ENCODE results near the gene PRRC1.
"Not testable (repeated sequence)": the region's sequence is repeated elsewhere in the genome, so short reads cannot be mapped to it uniquely, and the experiment has no call there.

Gene PRRC1

DNA sequence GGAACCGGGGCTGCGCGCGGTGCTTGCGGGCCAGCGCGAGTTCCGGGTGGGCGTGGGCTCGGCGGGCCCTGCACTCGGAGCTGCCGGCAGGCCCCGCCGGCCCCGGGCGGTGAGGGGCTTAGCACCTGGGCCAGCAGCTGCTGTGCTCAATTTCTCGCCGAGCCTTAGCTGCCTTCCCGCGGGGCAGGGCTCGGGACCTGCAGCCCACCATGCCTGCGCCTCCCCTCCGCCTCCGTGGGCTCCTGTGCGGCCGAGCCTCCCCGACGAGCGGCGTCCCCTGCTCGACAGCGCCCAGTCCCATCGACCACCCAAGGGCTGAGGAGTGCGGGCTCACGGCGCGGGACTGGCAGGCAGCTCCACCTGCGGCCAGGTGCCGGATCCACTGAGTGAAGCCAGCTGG, 52.0 kb downstream of the PRRC1 start:
- in situ Hi-C loops (cut with HindIII; ENCODE audit: low pct_ligation_motif_present, low pct_unique_long_range_greater_than_20kb, low sequenced_read_pairs); DNase-seq: not testable (repeated sequence)

DNA sequence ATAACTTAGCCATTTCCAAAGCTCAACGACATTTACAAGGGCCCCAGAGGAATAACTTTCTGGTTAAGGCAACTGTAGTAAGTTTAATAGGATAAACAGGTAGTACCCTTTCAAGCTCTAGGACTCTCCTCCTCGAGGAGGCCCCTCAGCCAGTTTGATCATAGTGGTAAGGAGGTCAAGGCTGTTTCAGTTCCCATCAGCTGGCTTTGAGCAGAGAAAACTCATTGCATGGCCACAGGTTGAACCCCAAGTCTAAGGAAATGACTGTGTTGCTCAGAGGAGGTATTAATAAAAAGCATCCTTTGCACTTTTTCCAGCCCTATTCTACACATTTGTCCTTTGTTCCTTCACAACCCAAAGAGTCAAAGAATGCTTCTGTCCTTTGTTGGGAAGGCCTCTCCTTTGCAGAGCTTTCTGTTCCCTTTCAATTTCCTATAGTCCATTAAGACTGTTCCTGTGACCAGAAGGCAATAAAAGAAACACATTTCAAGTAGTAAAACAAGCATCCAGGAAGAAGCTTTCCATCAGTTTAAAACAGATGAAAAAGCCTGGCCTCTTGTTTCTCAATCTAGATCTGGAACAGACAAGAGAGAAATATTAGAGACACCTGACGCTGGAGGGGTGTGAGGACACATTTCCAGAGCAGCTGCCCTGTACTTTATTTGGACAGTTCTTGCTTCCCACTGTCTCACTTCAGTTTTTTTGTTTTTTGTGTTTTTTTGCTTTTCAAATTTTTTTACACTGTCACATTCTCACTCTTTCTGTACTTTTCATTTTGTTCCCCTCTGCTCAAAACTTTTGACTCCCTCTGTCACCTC, 54.1 kb downstream of the PRRC1 start:
- no peak for DNase-seq
- in situ Hi-C loops (cut with HindIII; ENCODE audit: low pct_ligation_motif_present, low pct_unique_long_range_greater_than_20kb, low sequenced_read_pairs), result no loop called here

DNA sequence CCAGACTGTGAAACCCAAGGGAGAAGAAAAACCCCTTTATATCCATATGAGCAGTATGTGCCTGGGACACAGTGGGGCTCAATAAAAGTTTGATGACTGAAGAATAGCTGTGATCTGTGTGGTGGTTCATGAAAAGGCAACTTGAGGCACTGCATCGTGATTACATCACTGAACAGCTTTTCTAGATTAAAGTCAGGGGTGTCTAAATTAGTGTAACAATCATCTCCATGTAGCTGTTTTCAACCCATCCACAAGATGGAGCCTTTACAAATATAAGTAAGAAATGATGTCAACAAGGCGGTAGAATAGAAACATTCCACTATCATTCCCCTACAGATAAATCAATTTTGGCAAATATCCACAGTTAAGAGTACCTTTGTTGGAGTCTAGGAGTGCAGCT, 55.5 kb downstream of the PRRC1 start:
- in situ Hi-C loops (cut with HindIII; ENCODE audit: low pct_ligation_motif_present, low pct_unique_long_range_greater_than_20kb, low sequenced_read_pairs), result no loop called here
- peak; percentile 6 for DNase-seq

DNA sequence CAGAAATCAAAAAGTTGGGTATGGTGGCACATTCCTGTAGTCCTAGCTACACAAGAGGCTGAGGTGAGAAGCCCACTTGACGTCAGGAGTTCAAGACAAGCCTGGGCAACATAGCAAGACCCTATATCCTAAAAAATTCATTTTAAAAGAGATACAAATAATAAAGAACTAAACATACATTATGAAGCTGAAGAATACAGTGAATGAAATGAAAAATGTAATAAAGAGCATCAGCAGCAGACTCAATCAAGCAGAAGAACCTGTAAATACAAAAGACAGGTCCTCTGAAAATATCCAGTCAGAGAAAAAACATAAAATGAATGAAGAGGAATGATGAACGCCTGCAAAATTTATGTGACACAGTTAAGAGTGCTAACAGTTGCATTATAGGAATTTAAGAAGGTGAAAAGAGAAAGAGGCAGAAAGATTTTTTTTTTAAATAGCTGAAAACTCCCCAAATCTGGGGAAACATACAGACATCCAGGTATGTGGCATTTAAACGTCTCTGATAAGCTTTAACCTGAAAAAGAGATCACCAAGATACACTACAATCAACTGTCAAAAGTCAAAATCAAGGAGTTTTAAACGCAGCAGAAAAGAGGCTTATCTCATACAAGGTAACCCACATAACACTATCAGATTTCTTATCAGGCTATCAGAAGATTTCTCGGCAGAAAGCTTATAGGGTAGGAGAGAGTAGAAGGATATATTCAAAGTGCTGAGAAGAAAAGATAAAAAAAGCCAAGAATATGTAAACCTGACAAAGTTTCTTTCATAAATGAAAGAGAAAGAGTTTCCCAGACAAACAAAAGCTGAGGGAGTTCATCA, 57.6 kb downstream of the PRRC1 start:
- DNase-seq, result no peak
- in situ Hi-C loops (cut with HindIII; ENCODE audit: low pct_ligation_motif_present, low pct_unique_long_range_greater_than_20kb, low sequenced_read_pairs), result no loop called here

DNA sequence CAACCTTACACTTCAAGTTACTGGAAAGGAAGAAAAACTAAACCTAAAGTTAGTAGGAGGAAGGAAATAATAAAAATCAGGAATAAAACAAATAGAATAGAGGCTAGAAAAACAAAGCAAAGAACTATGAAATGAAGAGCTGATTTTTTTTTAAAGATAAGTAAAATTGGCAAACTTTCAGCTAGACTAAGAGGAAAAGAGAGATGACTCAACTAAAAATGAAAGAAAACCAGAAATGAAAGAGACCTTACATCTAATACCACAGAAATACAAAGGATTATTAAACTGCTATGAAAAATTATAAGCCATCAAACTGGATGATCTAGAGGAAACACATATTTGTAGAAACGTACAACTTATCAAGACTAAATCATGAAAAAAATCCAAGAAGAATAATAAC, 60.0 kb downstream of the PRRC1 start:
- in situ Hi-C loops (cut with HindIII; ENCODE audit: low pct_ligation_motif_present, low pct_unique_long_range_greater_than_20kb, low sequenced_read_pairs), result no loop called here
- DNase-seq, result no peak

DNA sequence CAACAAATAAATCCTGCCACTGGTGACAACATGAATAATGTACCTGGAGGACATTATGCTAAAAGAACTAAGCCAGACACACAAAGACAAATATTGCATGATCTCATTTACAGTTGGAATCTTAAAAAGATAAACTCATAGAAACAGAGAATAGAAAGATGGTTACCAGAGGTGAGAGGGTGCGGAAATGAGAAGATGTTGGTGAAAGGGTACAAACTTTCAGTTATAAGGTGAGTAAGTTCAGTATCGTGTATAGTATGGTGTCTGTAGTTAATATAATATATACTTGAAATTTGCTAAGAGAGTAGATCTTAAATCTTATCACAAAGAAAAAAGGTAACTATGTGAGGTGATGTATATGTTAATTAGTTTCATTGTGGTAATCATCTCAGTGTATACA, 63.3 kb downstream of the PRRC1 start:
- in situ Hi-C loops (cut with HindIII; ENCODE audit: low pct_ligation_motif_present, low pct_unique_long_range_greater_than_20kb, low sequenced_read_pairs), result no loop called here
- DNase-seq, result no peak

DNA sequence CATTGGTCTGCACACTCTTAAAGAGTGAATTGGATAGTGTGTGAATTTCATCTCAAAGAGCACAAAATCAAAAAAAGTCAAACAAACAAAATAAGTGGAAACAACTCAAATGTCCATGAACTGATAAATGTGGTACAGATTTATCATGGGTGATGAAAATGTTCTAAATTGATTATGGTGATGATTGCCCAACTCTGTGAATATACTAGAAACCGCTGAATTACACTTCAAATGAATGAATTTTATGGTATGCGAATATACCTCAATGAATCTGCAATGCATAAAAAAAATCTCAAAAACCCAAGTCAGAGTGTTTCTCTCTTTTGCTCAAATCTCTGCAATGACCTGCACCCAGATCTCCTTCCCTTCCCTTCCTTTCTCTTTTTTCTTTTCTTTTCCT, 64.0 kb downstream of the PRRC1 start:
- no peak for DNase-seq
- in situ Hi-C loops (cut with HindIII; ENCODE audit: low pct_ligation_motif_present, low pct_unique_long_range_greater_than_20kb, low sequenced_read_pairs), result no loop called here

DNA sequence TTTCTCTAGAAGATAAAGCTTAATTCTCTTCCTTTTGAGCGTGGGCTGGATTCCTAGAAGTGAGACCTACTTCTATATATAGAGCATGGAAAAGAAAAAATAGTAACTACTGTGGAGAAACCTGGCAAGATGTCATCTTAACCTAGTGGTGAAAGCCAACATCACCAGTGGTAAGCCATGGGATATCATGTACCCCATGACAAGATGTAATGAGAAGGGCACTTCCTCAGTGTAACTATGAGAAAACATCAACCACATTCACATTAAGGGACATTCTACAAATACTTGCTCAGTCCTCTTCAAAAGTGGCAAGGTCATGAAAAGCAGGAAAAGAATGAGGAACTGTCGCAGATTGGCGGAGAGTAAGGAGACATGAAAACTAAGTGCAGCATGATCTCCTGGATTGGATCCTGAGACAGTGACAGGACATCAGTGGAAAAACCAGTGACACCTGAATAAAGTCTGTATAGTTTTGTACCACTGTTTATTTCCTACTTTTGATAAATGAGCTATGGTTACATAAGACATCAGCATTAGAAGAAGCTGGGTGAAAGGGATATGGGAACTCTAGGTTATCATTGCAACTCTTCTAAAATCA, 65.4 kb downstream of the PRRC1 start:
- no peak for DNase-seq
- in situ Hi-C loops (cut with HindIII; ENCODE audit: low pct_ligation_motif_present, low pct_unique_long_range_greater_than_20kb, low sequenced_read_pairs), result no loop called here

DNA sequence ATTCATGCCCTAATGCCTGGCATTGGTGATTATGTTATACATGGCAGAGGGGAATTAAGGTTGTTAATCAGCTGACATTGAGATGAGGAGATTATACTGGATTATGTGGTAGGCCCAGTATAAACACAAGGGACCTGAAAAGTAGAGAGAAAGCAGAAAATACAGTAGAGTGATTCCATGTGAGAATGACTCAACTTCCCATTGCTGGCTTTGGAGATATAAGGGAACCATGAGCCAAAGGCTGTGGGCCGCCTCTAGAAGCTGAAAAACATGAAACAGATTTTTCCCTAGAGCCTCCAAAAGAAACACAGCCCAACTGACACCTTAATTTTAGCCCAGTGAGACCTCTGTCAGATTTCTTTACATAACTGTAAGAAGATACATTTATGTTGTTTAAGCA, 66.4 kb downstream of the PRRC1 start:
- no peak for DNase-seq
- in situ Hi-C loops (cut with HindIII; ENCODE audit: low pct_ligation_motif_present, low pct_unique_long_range_greater_than_20kb, low sequenced_read_pairs), result no loop called here

DNA sequence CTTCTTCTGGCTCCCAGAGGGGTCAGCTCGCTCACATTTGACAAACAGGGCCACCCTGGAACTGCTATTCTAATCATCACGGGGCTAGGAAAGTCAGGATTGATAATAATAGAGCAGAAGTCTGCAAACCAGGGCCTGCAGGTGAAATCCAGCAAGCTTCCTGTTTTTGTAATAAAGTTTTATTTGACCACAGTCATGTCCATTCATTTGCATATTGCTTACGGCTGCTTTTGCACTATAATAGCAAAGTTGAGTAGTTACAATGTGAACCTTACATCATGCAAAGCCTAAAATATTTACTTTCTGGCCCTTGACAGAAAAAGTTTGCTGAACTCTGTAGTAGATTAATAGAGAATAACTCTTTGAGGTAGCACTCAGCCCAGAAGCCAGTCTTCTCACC, 68.2 kb downstream of the PRRC1 start:
- in situ Hi-C loops (cut with HindIII; ENCODE audit: low pct_ligation_motif_present, low pct_unique_long_range_greater_than_20kb, low sequenced_read_pairs), result no loop called here
- no peak for DNase-seq

DNA sequence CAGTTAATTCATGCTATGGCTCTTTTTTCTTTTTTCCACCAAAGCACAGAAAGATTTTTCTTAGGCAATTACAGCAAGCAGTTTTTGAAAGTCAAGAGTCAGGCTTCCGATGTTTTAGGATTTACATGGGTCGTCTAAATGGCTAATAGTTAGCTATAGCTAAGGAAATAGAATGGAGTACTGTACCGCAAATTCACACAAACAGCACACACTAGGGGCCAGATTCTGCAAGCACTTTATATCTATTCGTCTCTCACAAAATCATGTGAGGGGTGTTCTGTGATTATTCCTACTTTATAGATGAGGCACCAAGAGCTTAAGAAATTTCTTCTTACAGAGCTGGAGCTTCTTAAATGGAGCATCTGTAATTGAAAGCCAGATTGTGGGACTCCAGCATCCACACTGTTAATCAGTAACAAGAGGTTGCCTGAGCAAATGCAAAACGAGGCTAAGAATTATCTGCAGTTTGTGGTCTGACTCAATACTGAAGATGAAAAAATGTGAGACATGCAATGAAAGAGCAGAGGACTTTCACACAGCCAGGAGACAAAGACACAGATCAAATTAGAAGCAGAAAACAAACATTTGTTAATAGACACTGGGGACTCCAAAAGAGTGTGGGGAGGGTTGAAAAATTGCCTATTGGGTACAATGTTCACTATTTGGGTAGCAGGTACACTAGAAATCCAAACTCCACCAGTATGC, 68.8 kb downstream of the PRRC1 start:
- in situ Hi-C loops (cut with HindIII; ENCODE audit: low pct_ligation_motif_present, low pct_unique_long_range_greater_than_20kb, low sequenced_read_pairs), result no loop called here
- DNase-seq, result peak; percentile 65

DNA sequence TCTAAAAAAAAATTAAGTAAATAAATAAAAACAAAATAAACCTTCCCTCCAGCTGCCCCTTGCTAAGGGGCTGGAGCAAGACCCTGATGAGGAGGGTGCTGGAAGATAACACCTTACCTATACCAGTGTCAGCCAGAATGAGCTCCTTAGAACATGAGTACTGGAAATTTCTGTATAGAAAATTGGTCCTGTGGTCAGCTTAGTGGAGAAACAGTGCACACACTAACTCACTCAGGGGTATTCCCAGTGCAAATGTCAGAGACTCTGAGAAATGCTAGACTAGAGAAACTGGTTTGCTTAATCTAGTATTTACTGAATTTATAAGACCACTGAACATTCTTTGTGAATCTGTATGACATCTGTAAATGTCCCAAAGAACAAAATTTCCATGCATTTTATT, 69.4 kb downstream of the PRRC1 start:
- no peak for DNase-seq
- in situ Hi-C loops (cut with HindIII; ENCODE audit: low pct_ligation_motif_present, low pct_unique_long_range_greater_than_20kb, low sequenced_read_pairs), result no loop called here

DNA sequence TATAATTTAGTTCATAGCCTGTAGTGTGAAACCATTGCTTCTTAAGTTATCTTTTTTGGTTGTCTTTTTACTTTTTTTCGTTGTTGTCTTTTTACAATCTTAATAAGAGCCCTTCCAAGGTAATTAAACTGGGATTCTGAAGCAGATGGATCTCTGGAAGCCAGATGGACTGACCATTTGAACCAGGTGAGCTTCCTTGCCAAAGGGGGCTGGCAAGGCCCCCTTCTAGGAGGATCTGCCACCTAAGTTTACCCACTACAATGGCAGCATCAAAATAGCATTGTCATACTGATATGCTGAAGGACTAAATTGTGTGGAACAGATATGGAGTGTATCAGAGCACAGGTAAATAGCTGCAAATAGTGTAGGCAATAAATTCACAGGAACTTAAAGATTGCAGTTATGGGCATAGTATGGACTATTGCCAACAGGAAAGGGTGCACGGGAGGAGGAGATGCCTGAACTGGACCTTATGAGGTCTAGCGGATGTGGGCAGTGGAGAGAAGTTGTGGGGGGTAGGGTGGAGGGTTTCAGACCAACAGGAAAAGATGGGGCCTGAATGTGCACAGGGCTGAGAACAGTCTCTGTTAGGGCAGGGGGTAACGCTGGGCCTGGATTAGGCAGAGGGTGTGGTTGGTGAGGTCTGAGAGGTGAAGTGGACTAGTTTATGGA, 69.9 kb downstream of the PRRC1 start:
- in situ Hi-C loops (cut with HindIII; ENCODE audit: low pct_ligation_motif_present, low pct_unique_long_range_greater_than_20kb, low sequenced_read_pairs), result no loop called here

DNA sequence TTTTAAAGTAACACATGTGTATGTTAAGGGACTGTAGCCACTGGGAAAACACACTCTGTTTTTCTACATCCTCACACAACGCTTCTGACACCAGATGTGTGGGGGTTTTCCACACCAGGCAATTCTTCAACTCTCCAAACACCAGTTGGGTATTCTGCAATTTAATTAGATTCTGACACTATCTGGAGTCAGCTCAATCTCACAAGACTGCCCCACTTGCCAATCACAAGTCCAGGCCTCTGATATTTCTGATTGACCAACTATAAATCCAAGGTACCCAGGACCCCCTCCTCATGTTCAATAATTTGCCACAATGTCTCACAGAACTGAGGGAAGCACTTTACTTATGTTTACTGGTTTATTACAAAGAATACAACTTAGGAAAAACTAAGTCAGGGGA, 70.9 kb downstream of the PRRC1 start:
- DNase-seq, result no peak
- in situ Hi-C loops (cut with HindIII; ENCODE audit: low pct_ligation_motif_present, low pct_unique_long_range_greater_than_20kb, low sequenced_read_pairs), result no loop called here

More for the DNA sequence above, 69.9 kb downstream of the PRRC1 start:
- no peak for DNase-seq

DNA sequence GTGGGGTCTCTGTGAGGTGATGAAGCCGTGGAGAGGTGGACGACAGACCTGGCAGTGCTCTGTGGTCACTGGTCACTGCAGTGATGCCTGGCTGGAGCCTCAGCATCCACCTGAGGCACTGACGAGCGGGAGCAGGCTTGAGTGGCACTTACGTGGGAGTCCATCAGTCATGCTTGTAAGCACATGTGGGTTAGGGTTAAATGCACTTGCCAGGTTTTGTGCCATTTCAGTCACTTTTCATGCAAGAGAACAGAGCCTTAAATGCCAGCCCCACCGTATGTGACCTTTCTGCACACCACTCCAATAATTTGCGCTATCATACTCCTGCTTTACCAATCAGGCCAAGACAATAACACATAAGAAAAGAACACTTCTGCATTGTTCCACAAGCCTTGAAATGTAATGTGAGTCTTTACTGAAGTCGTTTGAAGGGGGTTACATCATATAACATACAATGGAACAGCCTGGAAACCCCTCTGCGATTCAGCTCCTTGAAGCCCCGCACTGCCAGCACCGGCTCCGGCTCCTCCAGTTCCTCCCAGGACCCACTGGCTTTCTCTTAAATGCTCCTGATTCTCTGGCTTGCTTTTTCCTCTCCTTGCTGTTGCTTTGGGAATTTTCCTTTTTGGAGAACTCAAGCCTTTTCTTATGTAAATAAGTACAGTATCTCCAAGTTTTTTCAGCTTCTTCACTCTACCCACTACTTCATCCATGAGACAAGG, 72.0 kb downstream of the PRRC1 start:
- no peak for DNase-seq
- in situ Hi-C loops (cut with HindIII; ENCODE audit: low pct_ligation_motif_present, low pct_unique_long_range_greater_than_20kb, low sequenced_read_pairs), result no loop called here

DNA sequence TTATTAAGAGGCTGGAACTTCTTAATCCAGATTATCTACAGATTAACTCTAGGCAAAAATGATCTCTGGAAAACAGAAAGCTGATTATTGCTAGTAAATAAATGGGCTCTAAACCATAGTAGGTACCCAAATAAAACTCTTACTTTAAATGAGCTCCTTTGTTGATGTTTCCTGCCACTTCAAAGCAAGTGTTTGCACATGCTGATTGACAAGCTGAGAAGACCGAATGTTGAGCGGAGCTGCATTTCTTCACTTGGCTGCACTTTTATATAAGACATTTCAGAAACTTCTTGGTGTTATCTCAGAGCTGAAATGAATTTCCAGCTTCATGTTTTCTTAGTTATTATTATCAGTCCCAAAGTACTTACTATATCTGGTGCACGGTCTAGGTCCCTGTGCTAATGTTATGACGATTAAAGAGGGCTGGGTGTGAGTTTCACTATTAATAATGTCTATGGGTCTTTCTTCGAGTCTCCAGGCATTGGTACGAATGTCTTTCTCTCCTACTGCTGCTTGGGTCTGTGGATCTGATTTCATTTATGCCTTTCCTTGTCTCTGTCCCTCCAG, 72.8 kb downstream of the PRRC1 start:
- in situ Hi-C loops (cut with HindIII; ENCODE audit: low pct_ligation_motif_present, low pct_unique_long_range_greater_than_20kb, low sequenced_read_pairs), result no loop called here
- no peak for DNase-seq

DNA sequence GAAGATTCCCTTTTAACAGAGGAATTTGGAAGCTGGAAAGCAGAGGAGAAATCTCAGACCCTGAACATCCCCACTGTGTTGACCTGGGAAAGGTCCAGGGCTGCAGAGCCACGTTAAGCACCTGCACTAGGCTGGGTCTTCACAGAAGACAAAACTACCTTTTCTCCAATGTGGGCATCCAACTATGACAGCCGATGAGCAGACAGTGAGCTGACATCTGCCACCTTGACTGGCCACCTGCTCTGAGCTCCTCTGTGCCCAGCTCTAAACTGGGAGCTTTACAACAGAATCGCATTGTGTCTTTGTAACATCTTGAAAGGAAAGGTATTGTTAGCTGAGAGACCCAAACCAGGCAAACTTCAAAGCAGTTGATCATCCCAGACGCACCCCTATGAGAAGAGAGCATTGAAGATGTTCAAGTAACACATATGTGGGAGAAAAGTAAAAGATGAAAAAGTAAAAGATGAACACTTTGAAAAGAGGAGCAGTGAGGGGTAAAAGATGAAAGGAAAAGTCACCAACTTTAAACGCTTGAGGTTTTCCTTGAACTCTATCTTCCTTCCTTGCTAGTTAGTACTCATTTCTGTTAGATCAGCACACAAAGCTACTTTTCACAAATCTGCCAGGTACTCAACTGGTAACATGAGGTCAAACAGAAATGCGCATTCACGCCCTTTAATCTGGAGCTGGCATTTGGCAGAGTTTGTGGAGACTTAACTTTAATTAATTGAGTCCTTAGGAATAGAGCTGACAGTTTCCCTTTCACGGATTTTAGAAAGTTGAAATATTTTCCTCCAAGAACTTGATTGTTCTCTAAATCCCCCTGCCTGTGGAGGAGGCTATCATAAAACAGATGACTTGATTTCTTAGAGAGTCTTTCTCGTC, 78.3 kb downstream of the PRRC1 start:
- in situ Hi-C loops (cut with HindIII; ENCODE audit: low pct_ligation_motif_present, low pct_unique_long_range_greater_than_20kb, low sequenced_read_pairs), result no loop called here
- DNase-seq, result no peak
